ENCODE data around the gene HORMAD1. TPM values are rescaled to one million over a fixed set of nuclear protein-coding genes. Genes with fewer than 3 reads are reported as not detected.

Gene HORMAD1
- not detected in 2 replicates for total RNA-seq

GRCh38 chr1:150720703-150721102 lies at the start of gene HORMAD1:
Gene HORMAD1 (minus strand): TSS chr1:150720895. CDS start chr1:150719505, 1,390 bp downstream.

GRCh38 chr1:150765296-150765976 lies 44.7 kb upstream of the HORMAD1 start, which contains the start of gene CTSS:
Gene CTSS (minus strand): TSS chr1:150765778. CDS start chr1:150764763, 1,015 bp downstream.

GRCh38 chr1:150696995-150697927 lies 23.4 kb downstream of the HORMAD1 start, which contains the start of gene GOLPH3L:
Gene GOLPH3L (minus strand): TSS chr1:150697154. CDS start chr1:150694838, 2,316 bp downstream.

Other genes starting within 250 kb of the HORMAD1 start
- gene TARS2, start 233.5 kb downstream of the HORMAD1 start, total RNA-seq: 14.4 and 19.7 TPM in 2 replicates
- 9.1 and 9.5 TPM in 2 replicates for gene ECM1, start 212.8 kb downstream of the HORMAD1 start, total RNA-seq
- 0.25 and 0.77 TPM in 2 replicates for gene FALEC, start 205.1 kb downstream of the HORMAD1 start, total RNA-seq
- 2.1 and 2.9 TPM in 2 replicates for gene ADAMTSL4, start 171.5 kb downstream of the HORMAD1 start, total RNA-seq
- 296 and 333 TPM in 2 replicates for gene MCL1, start 141.3 kb downstream of the HORMAD1 start, total RNA-seq
- gene ENSA, start 91.3 kb downstream of the HORMAD1 start, total RNA-seq: 98.6 and 166 TPM in 2 replicates
- 11.1 and 16.0 TPM in 2 replicates for gene GOLPH3L, start 23.7 kb downstream of the HORMAD1 start, total RNA-seq
- gene CTSS, start 44.9 kb upstream of the HORMAD1 start, total RNA-seq: 2.7 and 5.2 TPM in 2 replicates
- gene CTSK, start 87.4 kb upstream of the HORMAD1 start, total RNA-seq: 199 and 485 TPM in 2 replicates
- gene ARNT, start 155.7 kb upstream of the HORMAD1 start, total RNA-seq: 38.3 and 52.6 TPM in 2 replicates
- gene CTXND2, start 166.2 kb upstream of the HORMAD1 start, total RNA-seq: not detected in 2 replicates
- gene SETDB1, start 205.5 kb upstream of the HORMAD1 start, total RNA-seq: 31.2 and 35.1 TPM in 2 replicates

Data from uterine smooth muscle cell (primary cell).